ENCODE results near the gene PHLPP1.

DNA sequence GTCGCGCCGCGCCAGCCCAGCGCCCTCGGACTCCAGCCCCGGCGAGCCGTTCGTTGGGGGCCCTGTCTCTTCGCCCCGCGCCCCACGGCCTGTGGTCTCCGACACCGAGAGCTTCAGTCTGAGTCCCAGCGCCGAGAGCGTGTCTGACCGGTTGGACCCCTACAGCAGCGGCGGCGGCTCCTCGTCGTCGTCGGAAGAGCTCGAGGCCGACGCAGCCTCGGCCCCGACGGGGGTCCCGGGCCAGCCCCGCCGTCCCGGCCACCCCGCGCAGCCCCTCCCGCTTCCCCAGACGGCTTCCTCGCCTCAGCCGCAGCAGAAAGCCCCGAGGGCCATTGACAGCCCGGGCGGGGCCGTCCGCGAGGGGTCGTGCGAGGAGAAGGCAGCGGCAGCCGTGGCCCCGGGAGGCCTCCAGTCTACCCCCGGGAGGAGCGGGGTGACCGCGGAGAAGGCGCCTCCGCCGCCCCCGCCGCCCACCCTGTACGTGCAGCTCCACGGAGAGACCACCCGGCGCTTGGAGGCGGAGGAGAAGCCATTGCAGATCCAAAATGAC, 1.4 kb downstream of the PHLPP1 start:
- TF ChIP-seq, protein P1, sequence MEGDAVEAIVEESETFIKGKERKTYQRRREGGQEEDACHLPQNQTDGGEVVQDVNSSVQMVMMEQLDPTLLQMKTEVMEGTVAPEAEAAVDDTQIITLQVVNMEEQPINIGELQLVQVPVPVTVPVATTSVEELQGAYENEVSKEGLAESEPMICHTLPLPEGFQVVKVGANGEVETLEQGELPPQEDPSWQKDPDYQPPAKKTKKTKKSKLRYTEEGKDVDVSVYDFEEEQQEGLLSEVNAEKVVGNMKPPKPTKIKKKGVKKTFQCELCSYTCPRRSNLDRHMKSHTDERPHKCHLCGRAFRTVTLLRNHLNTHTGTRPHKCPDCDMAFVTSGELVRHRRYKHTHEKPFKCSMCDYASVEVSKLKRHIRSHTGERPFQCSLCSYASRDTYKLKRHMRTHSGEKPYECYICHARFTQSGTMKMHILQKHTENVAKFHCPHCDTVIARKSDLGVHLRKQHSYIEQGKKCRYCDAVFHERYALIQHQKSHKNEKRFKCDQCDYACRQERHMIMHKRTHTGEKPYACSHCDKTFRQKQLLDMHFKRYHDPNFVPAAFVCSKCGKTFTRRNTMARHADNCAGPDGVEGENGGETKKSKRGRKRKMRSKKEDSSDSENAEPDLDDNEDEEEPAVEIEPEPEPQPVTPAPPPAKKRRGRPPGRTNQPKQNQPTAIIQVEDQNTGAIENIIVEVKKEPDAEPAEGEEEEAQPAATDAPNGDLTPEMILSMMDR (IDR thresholded peaks at IDR 0.05 in 4 of 5, conservative IDR thresholded peaks at IDR 0.05 in 1 of 5), result peak in 1 of 5 experiments; percentile 30
- TF ChIP-seq POLR2A (IDR thresholded peaks at IDR 0.05), result no peak

Data from gastrocnemius medialis (tissue), 4 donors.